Measurements from ENCODE around the gene ZFYVE9. TPM values are rescaled to one million over a fixed set of nuclear protein-coding genes. Genes with fewer than 3 reads are reported as not detected.

ZFYVE9 gene
- total and polyA plus RNA-seq, 2 of the 8 experiments (the other 6 are each of a cell fraction or from before 2014, with no cell fraction given) = 5.8 to 26.5 TPM

DNA sequence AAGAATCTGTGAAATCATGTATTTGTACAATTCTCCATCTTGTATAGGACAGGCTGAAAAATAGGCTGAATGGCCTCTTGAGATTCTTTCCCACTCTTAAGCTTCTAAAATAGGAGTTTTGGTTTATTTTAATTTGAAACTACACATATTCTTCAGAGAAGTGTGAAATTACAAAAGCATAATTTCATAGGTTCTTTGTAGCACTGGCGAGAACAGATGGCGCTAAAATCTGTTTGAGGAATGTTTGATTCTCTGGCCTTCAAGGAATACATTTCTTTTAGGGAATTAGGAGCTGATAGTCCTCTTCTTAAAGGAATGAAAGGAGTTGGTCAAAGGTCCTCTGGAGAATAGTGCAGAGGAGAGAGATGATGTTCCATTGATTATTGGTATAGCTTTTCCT, 179.2 kb downstream of the ZFYVE9 start:
- H2BK5ac ChIP-seq (ENCODE audit: low read depth, low read length) = no peak overlapping the region
- H2AFZ ChIP-seq (ENCODE audit: low read length) = no peak overlapping the region
- no peak overlapping the region for H4K5ac ChIP-seq (ENCODE audit: insufficient read length, low read depth, low read length)
- H3K9ac ChIP-seq (replicated peaks in 1 of 4; ENCODE audit: extremely low read depth in 1 of 4, low read depth in 3 of 4, low read length in 3 of 4) = no peak overlapping the region
- no peak for FAIRE-seq
- no peaks in the 10 kb centered on the region for H3K79me1 ChIP-seq (ENCODE audit: low read depth, low read length)
- no peaks in the 10 kb centered on the region; the same call in 1 of the 2 replicates for H3K23me2 ChIP-seq (ENCODE audit: low read depth, low read length)
- no peak overlapping the region for H3K14ac ChIP-seq (ENCODE audit: insufficient read length)
- no peaks in the 10 kb centered on the region for H3K9me3 ChIP-seq (ENCODE audit: insufficient read depth in 2 of 2, low read depth in 1 of 2, low read length in 1 of 2)
- no peak overlapping the region for H3K23ac ChIP-seq (ENCODE audit: insufficient read length)
- H3K4me2 ChIP-seq (ENCODE audit: insufficient read depth in 1 of 2, low read depth in 2 of 2, low read length in 2 of 2) = no peak overlapping the region
- no peak overlapping the region for H3K27ac ChIP-seq (ENCODE audit: low read depth, low read length)
- no peaks in the 10 kb centered on the region for H3K27me3 ChIP-seq (replicated peaks in 1 of 4; ENCODE audit: control insufficient read depth in 3 of 4, extremely low read depth in 1 of 4, insufficient read depth in 3 of 4, low read length in 3 of 4)
- no peak overlapping the region for H4K91ac ChIP-seq (replicated peaks; ENCODE audit: insufficient read length, low read length)
- no peaks in the 10 kb centered on the region for H4K20me1 ChIP-seq (replicated peaks in 1 of 2; ENCODE audit: control insufficient read depth in 1 of 2, insufficient read depth in 2 of 2, low read length in 2 of 2)
- ChIA-PET POLR2A (ENCODE audit: partially characterized antibody) (interaction anchor here (0.6 kb wide), 1 partner anchor 13 kb away, joined by 3 read pairs; no protein-coding TSS in a partner anchor), CTCF (ENCODE audit: partially characterized antibody) (interaction anchor here (0.6 kb wide), 1 partner anchor 19 kb away, joined by 3 read pairs; no protein-coding TSS in a partner anchor)
- H2BK15ac ChIP-seq (ENCODE audit: low read length) = no peak overlapping the region
- H2BK20ac ChIP-seq (ENCODE audit: low read length) = no peak overlapping the region
- no peak overlapping the region for H2BK12ac ChIP-seq (ENCODE audit: low read depth, low read length)
- H3K79me2 ChIP-seq (ENCODE audit: control insufficient read depth in 1 of 2, insufficient read depth in 2 of 2, low read length in 2 of 2) = no peaks in the 10 kb centered on the region
- DNase-seq (ENCODE audit: low read depth in 1 of 2, low spot score in 2 of 2) = no peak
- H3K36me3 ChIP-seq (ENCODE audit: control insufficient read depth in 2 of 4, insufficient read depth in 4 of 4, low read length in 3 of 4) = no peaks in the 10 kb centered on the region
- no peak overlapping the region for H4K8ac ChIP-seq (ENCODE audit: extremely low read depth, insufficient read depth, low read length)
- H3K4me1 ChIP-seq (replicated peaks in 1 of 4; ENCODE audit: control insufficient read depth in 3 of 4, insufficient read depth in 4 of 4, low read length in 3 of 4) = no peaks in the 10 kb centered on the region; a peak in 1 of 7 replicates
- H3K56ac ChIP-seq (replicated peaks; ENCODE audit: insufficient read length, low read depth, low read length) = no peak overlapping the region
- no peak overlapping the region for H3K4me3 ChIP-seq (ENCODE audit: extremely low read depth in 1 of 4, insufficient read depth in 2 of 4, low read depth in 3 of 4, low read length in 4 of 4)
- H3K4ac ChIP-seq (replicated peaks; ENCODE audit: insufficient read length, low read depth, low read length) = no peak overlapping the region
- H2BK120ac ChIP-seq (replicated peaks; ENCODE audit: low read depth, low read length) = no peak overlapping the region
- no peak overlapping the region for H3K18ac ChIP-seq (ENCODE audit: extremely low read depth, low read length)
- H2AK5ac ChIP-seq (ENCODE audit: low read depth, low read length) = no peak overlapping the region
- WGBS, 2 experiments (ENCODE audit: extremely low coverage in 1 of 2, insufficient coverage in 1 of 2, insufficient read length in 1 of 2, insufficient replicate concordance in 2 of 2, low coverage in 1 of 2, low lambda C conversion rate in 2 of 2, missing lambda C conversion rate in 1 of 2) = 95% methylated on average over 2 of the region's 2 CpGs; no CpG with 5 or more reads in 1 of the 2 experiments
- TF ChIP-seq ASH2L (IDR thresholded peaks at IDR 0.05; ENCODE audit: low read length) (no peak), KDM4A (IDR thresholded peaks at IDR 0.05; ENCODE audit: low read depth, low read length, severe bottlenecking) (no peak), RFX5 (IDR thresholded peaks at IDR 0.05; ENCODE audit: borderline replicate concordance, low read depth, low read length) (no peak), FOSL1 (IDR thresholded peaks at IDR 0.05; ENCODE audit: insufficient read depth, low read depth, low read length) (no peak), SIRT6 (IDR thresholded peaks at IDR 0.05; ENCODE audit: low read length) (no peak), CHD1 (IDR thresholded peaks at IDR 0.05; ENCODE audit: low read depth, low read length) (no peak), RNF2 (IDR thresholded peaks at IDR 0.05; ENCODE audit: borderline replicate concordance, low read depth, low read length, missing control alignments, poor library complexity, severe bottlenecking) (no peak), NRF1 (IDR thresholded peaks at IDR 0.05; ENCODE audit: low read depth, low read length) (no peak), SRF (IDR thresholded peaks at IDR 0.05; ENCODE audit: low read depth, low read length) (no peak)
- TF ChIP-seq, protein P1, sequence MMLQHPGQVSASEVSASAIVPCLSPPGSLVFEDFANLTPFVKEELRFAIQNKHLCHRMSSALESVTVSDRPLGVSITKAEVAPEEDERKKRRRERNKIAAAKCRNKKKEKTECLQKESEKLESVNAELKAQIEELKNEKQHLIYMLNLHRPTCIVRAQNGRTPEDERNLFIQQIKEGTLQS (IDR thresholded peaks at IDR 0.05; ENCODE audit: insufficient read depth, low read depth, low read length) = no peak
- TF ChIP-seq, protein P2, sequence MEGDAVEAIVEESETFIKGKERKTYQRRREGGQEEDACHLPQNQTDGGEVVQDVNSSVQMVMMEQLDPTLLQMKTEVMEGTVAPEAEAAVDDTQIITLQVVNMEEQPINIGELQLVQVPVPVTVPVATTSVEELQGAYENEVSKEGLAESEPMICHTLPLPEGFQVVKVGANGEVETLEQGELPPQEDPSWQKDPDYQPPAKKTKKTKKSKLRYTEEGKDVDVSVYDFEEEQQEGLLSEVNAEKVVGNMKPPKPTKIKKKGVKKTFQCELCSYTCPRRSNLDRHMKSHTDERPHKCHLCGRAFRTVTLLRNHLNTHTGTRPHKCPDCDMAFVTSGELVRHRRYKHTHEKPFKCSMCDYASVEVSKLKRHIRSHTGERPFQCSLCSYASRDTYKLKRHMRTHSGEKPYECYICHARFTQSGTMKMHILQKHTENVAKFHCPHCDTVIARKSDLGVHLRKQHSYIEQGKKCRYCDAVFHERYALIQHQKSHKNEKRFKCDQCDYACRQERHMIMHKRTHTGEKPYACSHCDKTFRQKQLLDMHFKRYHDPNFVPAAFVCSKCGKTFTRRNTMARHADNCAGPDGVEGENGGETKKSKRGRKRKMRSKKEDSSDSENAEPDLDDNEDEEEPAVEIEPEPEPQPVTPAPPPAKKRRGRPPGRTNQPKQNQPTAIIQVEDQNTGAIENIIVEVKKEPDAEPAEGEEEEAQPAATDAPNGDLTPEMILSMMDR (IDR thresholded peaks at IDR 0.05; ENCODE audit: control extremely low read depth in 1 of 3, insufficient read depth in 1 of 3, low read depth in 1 of 3, low read length in 3 of 3) = no peak

Measured in H1 (cell line).